Measurements from ENCODE around the gene EHD3. TPM values are rescaled to one million over a fixed set of nuclear protein-coding genes. Genes with fewer than 3 reads are reported as not detected.

Gene EHD3
- total RNA-seq (2012; rRNA removed) = 34.4 and 39.8 TPM in 2 replicates
- 29.1 and 31.8 TPM in 2 replicates for polyA plus RNA-seq (2012; rRNA removed)
- 14.9 and 29.2 TPM in 2 replicates for polyA plus RNA-seq (2012; cell fraction: cytosol; rRNA removed)
- 16.5 and 17.6 TPM in 2 replicates for polyA plus RNA-seq (2012; cell fraction: nucleus; rRNA removed; ENCODE audit: low replicate concordance)
- percentile 70 among the genes with signal in this experiment for Bru-seq, nascent RNA
- percentile 75 among the genes with signal in this experiment for BruChase-seq, experiment 1, labeled RNA remaining after a 6-hour chase
- percentile 71 among the genes with signal in this experiment for BruChase-seq, experiment 2, labeled RNA remaining after a 2-hour chase
- long read RNA-seq, full-length matches to known transcripts = 61 of 82 reads
- long read RNA-seq, partial matches to known transcripts = 19 of 82 reads
- long read RNA-seq, other reads (novel, unspliced or antisense) = 2 of 82 reads

- H3K4me1 ChIP-seq (ENCODE audit: control insufficient read depth, insufficient read depth, low read length) = peaks cover 8% of the 10 kb centered on the region; the same call in 1 of the 2 replicates
- TF ChIP-seq MAFK (IDR thresholded peaks at IDR 0.05; ENCODE audit: low read depth, low read length) (0 out of 2 replicates have a peak, but pooled peaks have one; percentile 0), MXI1 (IDR thresholded peaks at IDR 0.05; ENCODE audit: borderline replicate concordance, low read depth, low read length) (no peak), POLR2A (IDR thresholded peaks at IDR 0.05; ENCODE audit: low read depth, low read length) (peak; percentile 72), CHD1 (IDR thresholded peaks at IDR 0.05; ENCODE audit: low read depth, low read length) (no peak), MAZ (IDR thresholded peaks at IDR 0.05; ENCODE audit: borderline replicate concordance, low read depth, low read length) (peak; percentile 41; the same call in 1 of the 2 replicates), CTCF (conservative IDR thresholded peaks at IDR 0.05; ENCODE audit: low read depth, low read length) (peak; percentile 72), RAD21 (IDR thresholded peaks at IDR 0.05; ENCODE audit: low read length) (peak; percentile 66), RFX5 (IDR thresholded peaks at IDR 0.05; ENCODE audit: low read depth, low read length) (no peak), RCOR1 (IDR thresholded peaks at IDR 0.05; ENCODE audit: insufficient replicate concordance, low read length) (no peak), SMC3 (IDR thresholded peaks at IDR 0.05; ENCODE audit: low read depth, low read length) (peak; percentile 51), BHLHE40 (IDR thresholded peaks at IDR 0.05; ENCODE audit: low read depth, low read length) (no peak)
- intact Hi-C loops (cut with micrococcal nuclease) = loop anchor here (1.0 to 5.0 kb wide), 2 partner anchors 99 to 288 kb away; no protein-coding TSS in a partner anchor
- BruUV-seq (replicated peaks) = TSS peak; percentile 88
- peak within 1 kb of the TSS; percentile 67 for H3K4me2 ChIP-seq (ENCODE audit: low read depth, low read length)
- ATAC-seq (ENCODE audit: low read depth) (peak; percentile 99), DNase-seq (peak; percentile 91)
- H4K91ac ChIP-seq (ENCODE audit: insufficient read depth, low read depth, low read length) = peak within 1 kb of the TSS; percentile 58; the same call in 1 of the 2 replicates
- H3K23ac ChIP-seq (ENCODE audit: low read depth, low read length) = peak within 1 kb of the TSS; percentile 28; the same call in 1 of the 2 replicates
- H3K9me1 ChIP-seq (ENCODE audit: insufficient read depth, low read length) = peaks cover 18% of the 10 kb centered on the region; the same call in 1 of the 2 replicates
- peak within 1 kb of the TSS; percentile 90 for H2AK9ac ChIP-seq (replicated peaks; ENCODE audit: low read depth, low read length, poor library complexity)
- peak within 1 kb of the TSS; percentile 76 for H3K4me3 ChIP-seq (ENCODE audit: insufficient read depth, low read depth, low read length)
- ChIA-PET CTCF (interaction anchor here (0.6 to 1.8 kb wide), 13 partner anchors 14 to 509 kb away, joined by 3 to 7 read pairs (median 3); no protein-coding TSS in a partner anchor), POLR2A (ENCODE audit: unreplicated experiment) (no interaction called here)
- peaks cover 3% of the 10 kb centered on the region; the same call in 1 of the 2 replicates for H3K27me3 ChIP-seq (ENCODE audit: control insufficient read depth, insufficient read depth, low read length)
- no peak within 1 kb of the TSS for H2BK5ac ChIP-seq (ENCODE audit: low read depth, low read length, poor library complexity, severe bottlenecking)
- H4K5ac ChIP-seq (ENCODE audit: low read depth, low read length) = peak within 1 kb of the TSS; percentile 40
- H3K9me3 ChIP-seq (ENCODE audit: control insufficient read depth, insufficient read depth, low read length) = no peaks in the 10 kb centered on the region
- H2BK120ac ChIP-seq (ENCODE audit: low read depth, low read length) = peak within 1 kb of the TSS; percentile 16; the same call in 1 of the 2 replicates
- peak within 1 kb of the TSS; percentile 55; the same call in 1 of the 2 replicates for H3K56ac ChIP-seq (ENCODE audit: extremely low read depth, insufficient read depth, low read length)
- 0% methylated on average over 15 of the region's 74 CpGs; no CpG with 5 or more reads in 1 of the 2 experiments for WGBS, 2 experiments (ENCODE audit: extremely low coverage in 2 of 2, insufficient read length in 1 of 2)
- in situ Hi-C loops (cut with MboI; ENCODE audit: low sequenced_read_pairs) = loop anchor here (5.0 kb wide), 1 partner anchor 103 kb away; no protein-coding TSS in a partner anchor
- peak within 1 kb of the TSS; percentile 5; the same call in 1 of the 2 replicates for H3K18ac ChIP-seq (ENCODE audit: low read depth, low read length)
- peak within 1 kb of the TSS; percentile 43 for H3K14ac ChIP-seq (replicated peaks; ENCODE audit: low read depth, low read length)
- H2AK5ac ChIP-seq (ENCODE audit: low read depth, low read length) = peak within 1 kb of the TSS; percentile 75; the same call in 1 of the 2 replicates
- H3K4ac ChIP-seq (ENCODE audit: low read depth, low read length) = peak within 1 kb of the TSS; percentile 48
- H2BK20ac ChIP-seq (ENCODE audit: low read depth, low read length) = no peak within 1 kb of the TSS
- no peak within 1 kb of the TSS; the same call in 2 of the 3 replicates for H2BK15ac ChIP-seq (ENCODE audit: low read depth, low read length)
- dilution Hi-C loops (cut with HindIII; ENCODE audit: low sequenced_read_pairs, unreplicated experiment) = no loop called here
- peak within 1 kb of the TSS; percentile 56 for H3K27ac ChIP-seq (ENCODE audit: insufficient read depth, low read length)
- H3K36me3 ChIP-seq (ENCODE audit: control insufficient read depth, insufficient read depth, low read length) = no peaks in the 10 kb centered on the region
- H2AFZ ChIP-seq (replicated peaks; ENCODE audit: low read length, poor library complexity) = peak within 1 kb of the TSS; percentile 86
- H4K20me1 ChIP-seq (ENCODE audit: insufficient read depth, low read length) = peaks cover 15% of the 10 kb centered on the region
- peak within 1 kb of the TSS; percentile 59 to 87; a peak in 3 of 4 replicates for H4K8ac ChIP-seq (ENCODE audit: low read depth in 2 of 2, low read length in 2 of 2)
- H3K79me1 ChIP-seq (ENCODE audit: low read depth in 1 of 2, low read length in 2 of 2) = peaks cover 12 to 33% of the 10 kb centered on the region in 2 experiments
- H3K9ac ChIP-seq (ENCODE audit: low read depth, low read length) = peak within 1 kb of the TSS; percentile 70
Measured at GRCh38 chr2:31233741-31234682, at the start of gene EHD3. TSS of gene EHD3 (plus strand) at chr2:31234152. CDS start at chr2:31234622, 470 bp downstream.
